HG03520 (cell line): ENCODE data around the gene DAP.
"Not testable (repeated sequence)": the region's sequence is repeated elsewhere in the genome, so short reads cannot be mapped to it uniquely, and the experiment has no call there.

Experiments
- ATAC-seq: cut with Tn5 transposase; IDR thresholded peaks from one replicate; pipeline ENCODE4 v1.9.1; 2021; ENCODE audit warnings: mild to moderate bottlenecking, moderate library complexity; ENCODE audit not compliant: unreplicated experiment

Gene DAP

DNA sequence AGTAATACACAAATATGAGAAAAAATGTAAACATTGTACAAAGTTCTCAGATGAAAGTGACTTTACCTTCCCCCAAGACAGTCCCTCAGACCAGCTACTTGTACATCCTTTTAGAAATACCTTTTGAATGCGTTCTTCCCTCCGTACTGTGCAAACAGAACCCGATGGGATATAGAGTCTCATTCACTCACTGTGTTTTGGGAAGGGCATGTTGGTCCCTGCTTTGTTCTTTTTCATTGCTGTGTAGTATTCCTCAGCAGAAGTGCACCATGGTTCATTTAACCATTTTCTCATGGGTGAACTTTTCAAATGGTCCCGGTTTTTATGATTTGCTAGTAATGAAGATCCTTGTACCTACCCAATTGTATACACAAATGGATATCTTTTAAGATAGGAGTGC lies 102.8 kb downstream of the DAP start:
- no peak for ATAC-seq

GRCh38 chr5:10655972-10656830 lies 104.8 kb downstream of the DAP start:
- no peak for ATAC-seq

- peak; percentile 73 for ATAC-seq
These were observed 105.7 kb downstream of the DAP start for GRCh38 chr5:10655161-10655971.

- ATAC-seq: no peak
These were observed 106.5 kb downstream of the DAP start for GRCh38 chr5:10654566-10654965.

DNA sequence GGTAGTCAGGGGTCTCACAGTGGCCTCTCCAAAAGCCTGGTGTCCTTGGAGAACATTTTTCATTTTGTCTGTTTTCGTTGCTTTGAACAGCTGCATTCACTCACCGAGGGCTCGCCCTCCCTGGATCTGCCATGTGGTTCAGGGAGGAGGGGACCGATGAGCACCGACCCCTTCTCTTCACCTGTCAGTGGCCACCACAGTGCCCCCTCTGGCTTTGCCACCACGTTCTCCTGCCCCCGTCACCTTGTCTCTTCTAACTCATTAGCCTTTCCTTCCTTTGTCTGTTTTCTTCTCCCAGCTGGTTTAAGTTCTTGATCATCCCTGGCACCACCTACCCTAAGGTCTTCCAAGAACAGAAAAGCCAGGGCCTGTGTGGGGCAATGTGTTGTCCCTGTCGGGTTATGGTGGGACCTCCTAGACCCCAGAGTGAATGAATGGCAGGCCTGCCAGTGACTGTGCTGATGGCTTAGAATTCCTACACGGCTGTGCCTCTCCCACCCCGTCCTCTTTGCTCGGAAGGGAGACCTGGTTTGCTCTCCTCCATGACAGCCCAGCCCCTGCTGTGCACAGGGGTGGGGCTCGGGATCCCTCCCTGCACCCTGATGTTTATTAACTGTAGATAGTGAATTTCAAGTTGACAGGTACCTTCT lies 107.2 kb downstream of the DAP start:
- ATAC-seq: no peak

GRCh38 chr5:10653043-10653442 lies 108.0 kb downstream of the DAP start:
- no peak for ATAC-seq

DNA sequence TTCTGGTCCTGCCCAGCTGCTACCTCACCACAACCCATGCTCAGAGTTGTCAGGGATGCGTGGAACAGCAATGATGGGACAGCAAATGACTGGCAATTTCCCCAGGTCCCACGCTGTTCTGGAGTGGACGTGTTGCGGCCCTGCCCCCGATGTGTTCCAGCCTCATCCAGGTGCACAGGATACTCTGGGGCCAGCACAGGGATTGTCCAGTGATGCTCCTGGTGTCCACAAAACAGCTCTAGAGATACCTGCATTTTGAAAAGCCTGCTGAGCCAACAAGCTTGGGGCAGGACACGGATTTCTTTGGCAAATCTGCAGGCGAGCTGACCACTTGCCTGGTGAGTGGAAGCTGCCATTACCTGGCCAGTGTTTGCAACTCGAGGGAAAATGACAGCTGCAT lies 108.4 kb downstream of the DAP start:
- ATAC-seq: no peak

DNA sequence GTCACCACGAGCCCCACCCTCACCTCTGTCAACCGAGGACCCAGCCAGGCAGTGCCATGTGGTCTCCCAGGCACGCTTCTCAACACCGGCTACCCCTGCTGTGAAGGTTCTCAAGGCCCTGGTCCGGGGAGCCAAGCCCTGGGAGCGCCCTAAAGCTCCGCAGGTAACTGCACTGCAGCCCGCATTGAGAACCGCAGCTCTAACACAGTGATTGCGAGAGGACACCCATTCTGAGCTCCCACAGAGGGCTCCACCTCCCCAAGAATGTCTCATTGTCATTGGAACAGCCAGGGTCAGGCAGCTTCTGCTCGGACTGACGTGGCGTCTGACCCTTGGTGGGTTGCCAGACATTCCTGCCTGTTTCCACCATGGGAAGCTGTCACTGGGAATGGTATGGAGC lies 108.9 kb downstream of the DAP start:
- ATAC-seq: no peak

GRCh38 chr5:10649666-10650380 lies 111.2 kb downstream of the DAP start:
- no peak for ATAC-seq

GRCh38 chr5:10648806-10649665 lies 112.0 kb downstream of the DAP start:
- ATAC-seq: no peak

DNA sequence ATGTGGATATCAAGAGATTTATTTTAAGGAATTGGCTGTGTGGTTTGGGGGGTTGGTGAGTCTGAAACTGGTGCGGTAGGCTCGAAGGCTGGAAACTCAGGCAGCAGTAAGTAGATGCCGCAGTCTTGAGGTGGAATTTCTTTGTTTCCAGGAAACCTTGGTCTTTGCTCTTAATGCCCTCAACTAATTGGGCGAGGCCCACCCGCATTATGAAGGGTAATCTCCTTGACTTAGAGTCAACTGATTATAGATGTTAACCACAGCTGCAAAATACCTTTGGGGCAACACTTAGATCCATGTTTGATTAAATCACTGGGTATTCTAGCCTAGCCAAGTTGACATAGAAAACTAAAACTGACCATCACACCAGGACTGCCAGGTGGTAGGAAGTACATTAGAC lies 113.4 kb downstream of the DAP start:
- ATAC-seq: no peak

DNA sequence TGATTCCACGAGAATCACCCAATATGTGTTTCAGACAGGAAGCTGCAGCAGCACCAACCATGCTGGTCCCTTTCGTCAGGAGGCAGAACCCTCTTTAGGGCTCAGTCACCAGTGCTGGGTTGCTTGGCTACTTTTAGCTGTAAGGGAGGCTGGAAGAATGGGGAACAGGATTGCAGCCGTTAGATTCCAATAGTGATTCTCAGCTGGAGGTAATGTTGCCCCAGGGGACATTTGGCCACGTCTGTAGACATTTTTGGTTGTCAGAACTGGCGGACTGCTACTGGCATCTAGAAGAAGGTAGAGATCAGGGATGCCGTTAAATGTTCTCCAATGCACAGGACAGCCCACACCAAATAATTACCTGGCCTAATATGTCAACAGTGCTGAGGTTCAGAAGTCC lies 115.4 kb downstream of the DAP start:
- no peak for ATAC-seq

GRCh38 chr5:10645146-10645545 lies 115.9 kb downstream of the DAP start:
- ATAC-seq: no peak

DNA sequence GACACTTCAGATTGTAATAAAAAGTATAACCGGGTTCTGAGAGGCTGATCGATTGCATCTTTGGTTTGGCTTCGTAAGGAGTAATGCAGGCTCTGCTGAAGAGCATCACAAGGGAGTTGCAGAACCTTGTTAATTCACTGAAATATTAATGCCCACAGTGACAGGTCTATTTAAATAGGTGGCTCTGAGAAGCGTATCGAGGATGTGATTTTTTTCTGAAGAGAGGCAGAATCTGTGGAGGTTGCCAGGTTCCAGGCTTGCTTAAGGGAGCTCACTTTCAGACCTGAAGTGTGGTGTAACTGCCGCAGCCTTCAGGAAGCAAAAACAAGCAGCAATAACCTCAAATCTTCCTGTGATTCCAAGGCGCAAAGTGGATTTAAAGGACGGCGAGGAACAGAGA lies 116.8 kb downstream of the DAP start:
- no peak for ATAC-seq

DNA sequence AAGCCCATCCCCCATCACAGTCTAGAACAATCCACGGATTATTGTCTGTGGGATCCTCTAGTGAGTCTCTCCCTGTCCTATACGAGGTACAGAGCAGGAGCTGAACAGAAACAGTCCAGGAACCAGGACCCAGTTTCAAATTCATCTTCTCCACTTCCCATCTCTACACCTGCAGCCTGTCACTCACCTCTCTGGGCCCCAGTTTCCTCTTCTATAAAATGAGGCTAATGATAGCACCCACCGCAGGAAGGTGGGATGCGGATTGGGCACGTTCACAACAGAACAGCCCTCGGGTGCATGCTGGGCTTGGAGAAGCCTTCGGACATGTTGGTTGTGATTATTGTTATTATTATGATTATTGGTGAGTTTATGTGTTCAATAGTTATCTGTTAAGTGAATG lies 118.7 kb downstream of the DAP start:
- ATAC-seq: no peak

GRCh38 chr5:10639846-10640368 lies 121.1 kb downstream of the DAP start:
- no peak for ATAC-seq

- not testable (repeated sequence) for ATAC-seq
These were observed 122.3 kb downstream of the DAP start for GRCh38 chr5:10638723-10639122.

DNA sequence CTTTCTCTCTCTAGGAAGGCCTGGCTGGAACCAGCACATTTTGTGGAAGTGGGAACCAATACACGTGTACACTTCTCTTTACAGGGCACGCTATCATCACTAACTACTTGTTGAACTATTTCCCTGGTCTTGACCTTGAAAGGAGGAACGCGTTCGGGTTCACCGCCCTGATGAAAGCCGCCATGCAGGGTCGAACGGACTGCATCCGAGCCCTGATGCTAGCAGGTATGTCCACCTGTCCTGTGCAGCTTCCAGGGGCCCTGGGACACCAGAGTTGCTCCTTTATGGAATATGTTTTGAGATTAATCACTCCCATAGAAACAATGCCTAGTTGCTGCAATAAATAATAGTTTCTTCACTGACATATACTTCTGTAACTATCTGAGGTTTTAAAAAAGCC lies 123.1 kb downstream of the DAP start:
- no peak for ATAC-seq

DNA sequence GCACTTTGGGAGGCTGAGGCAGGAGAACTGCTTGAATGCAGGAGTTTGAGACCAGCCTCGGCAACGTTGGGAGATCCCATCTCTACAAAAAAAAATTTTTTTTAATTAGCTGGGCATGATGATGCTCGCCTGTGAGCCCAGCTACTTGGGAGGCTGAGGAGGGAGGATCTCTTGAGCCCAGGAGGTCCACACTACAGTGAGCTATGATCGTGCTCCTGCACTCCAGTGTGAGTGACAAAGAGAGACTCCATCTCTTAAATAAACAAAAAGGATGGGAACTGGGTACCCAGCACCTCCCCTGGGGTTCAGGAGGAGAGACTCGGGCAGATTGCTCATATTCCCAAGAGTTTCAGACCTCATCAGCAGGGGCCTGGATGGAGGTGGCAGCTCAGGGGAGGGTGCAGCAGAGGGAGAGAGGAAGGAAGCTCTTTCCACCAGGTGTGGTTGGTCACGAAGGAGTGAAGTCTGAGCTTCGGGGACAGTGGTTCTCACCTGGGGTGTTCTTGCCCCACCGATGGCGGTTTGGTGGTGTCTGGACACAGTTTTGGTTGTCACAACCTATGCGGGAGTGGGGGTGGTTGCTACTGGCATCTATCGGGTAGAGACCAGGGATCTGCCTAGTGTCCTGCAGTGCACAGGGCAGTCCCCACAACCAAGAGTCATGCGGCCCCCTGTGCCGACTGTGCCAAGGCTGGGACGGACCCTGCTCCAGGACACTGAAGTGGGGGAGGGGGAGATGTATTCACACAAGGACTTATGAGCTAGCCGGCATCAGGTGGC lies 124.5 kb downstream of the DAP start:
- no peak for ATAC-seq
